ENCODE results near the gene UGGT2.
"Not testable (repeated sequence)": the region's sequence is repeated elsewhere in the genome, so short reads cannot be mapped to it uniquely, and the experiment has no call there.

The UGGT2 gene

DNA sequence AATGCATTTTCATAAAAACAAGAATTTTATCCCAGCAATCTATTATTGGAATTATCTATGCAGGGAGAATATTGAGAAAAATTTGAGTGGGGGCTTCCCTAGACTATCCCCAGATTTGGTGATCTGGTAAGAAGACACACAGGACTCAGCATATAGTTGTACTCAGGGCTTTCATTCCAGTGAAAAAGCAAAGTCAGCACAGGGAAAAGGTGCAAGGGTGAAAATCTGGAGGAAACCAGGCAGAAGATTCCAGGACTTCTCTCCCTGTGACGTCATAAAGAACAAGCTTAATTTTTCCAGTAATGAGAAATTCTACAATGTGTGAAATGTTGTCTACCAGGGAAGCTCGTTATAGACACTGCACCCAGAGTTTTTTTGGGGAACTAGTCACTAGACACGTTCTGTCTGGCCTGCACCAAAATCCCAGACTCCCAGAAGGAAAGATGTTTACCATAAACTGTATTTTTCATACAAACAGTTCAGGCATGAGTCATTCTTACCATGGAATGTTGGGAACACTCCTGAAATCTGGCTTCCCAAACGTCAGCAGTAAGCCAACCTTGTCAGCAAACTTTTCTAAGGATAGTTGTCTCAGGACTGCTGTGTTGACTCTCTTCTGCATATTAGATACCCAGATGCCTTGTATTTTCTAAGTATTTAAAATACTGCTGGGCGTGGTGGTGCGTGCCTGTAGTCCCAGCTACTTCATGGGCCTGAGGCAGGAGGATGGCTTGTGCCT is 268.9 kb downstream of the UGGT2 start:
- Histone ChIP-seq H2BK12ac (ENCODE audit: low read length) (no peak overlapping the region), H3K23ac (ENCODE audit: low read depth, low read length, poor library complexity) (no peak overlapping the region), H2BK120ac (ENCODE audit: low read depth, low read length) (no peak overlapping the region), H2BK5ac (ENCODE audit: low read length) (no peak overlapping the region), H2BK15ac (ENCODE audit: low read length) (no peak overlapping the region), H3K4me2 (ENCODE audit: insufficient read depth, low read length, poor library complexity, severe bottlenecking) (no peak overlapping the region), H4K8ac (ENCODE audit: low read depth, low read length) (no peak overlapping the region), H3K36me3 (replicated peaks in 1 of 2; ENCODE audit: control insufficient read depth in 2 of 2, insufficient read depth in 2 of 2, low read length in 2 of 2) (peaks cover 1 to 25% of the 10 kb centered on the region in 2 donors), H3K27ac (replicated peaks; ENCODE audit: low read length) (no peak overlapping the region), H3K18ac (ENCODE audit: low read length) (no peak overlapping the region), H4K91ac (ENCODE audit: low read depth, low read length, poor library complexity) (no peak overlapping the region), H3K4ac (ENCODE audit: low read length) (no peak overlapping the region), H2AFZ (ENCODE audit: low read length) (no peak overlapping the region), H3K4me3 (ENCODE audit: low read length in 2 of 2) (no peak overlapping the region), H3K14ac (ENCODE audit: low read length) (no peak overlapping the region), H3K79me1 (ENCODE audit: low read depth, low read length) (no peaks in the 10 kb centered on the region), H3K9me3 (replicated peaks in 1 of 2; ENCODE audit: control insufficient read depth in 2 of 2, insufficient read depth in 1 of 2, low read depth in 1 of 2, low read length in 2 of 2) (peaks cover 0 to 2% of the 10 kb centered on the region in 2 donors), H3K9ac (ENCODE audit: low read depth, low read length, poor library complexity) (no peak overlapping the region), H3K4me1 (ENCODE audit: control insufficient read depth in 2 of 2, insufficient read depth in 1 of 2, low read depth in 1 of 2, low read length in 2 of 2) (no peaks in the 10 kb centered on the region), H3K27me3 (ENCODE audit: control insufficient read depth in 3 of 3, insufficient read depth in 3 of 3, low read depth in 1 of 3, low read length in 3 of 3) (no peaks in the 10 kb centered on the region), H2AK5ac (ENCODE audit: low read depth, low read length) (no peak overlapping the region)
- DNase-seq (ENCODE audit: low spot score): no peak
- no CpG with 5 or more reads among the region's 6 CpGs for WGBS, 2 donors (ENCODE audit: extremely low coverage in 2 of 2, insufficient read length in 2 of 2, insufficient replicate concordance in 1 of 2)

DNA sequence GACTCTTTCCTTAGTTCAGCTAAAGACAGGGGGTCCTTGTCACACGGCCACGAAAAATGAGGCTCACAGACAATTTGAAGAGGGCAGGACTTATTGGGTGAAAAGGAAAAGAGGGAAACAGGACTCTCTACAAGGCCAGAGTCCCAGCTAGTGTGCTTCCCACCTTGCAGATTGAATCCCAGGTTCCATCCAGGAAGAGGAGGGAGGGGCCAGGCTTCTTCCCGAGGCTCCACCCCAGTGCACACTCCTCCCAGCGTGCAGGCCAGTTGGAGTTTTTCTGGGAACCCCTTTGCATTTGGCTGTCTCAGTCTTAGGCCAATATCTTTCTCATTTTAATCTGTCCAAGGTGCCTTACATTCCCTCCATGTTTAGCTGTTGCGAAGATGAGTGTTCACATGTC is 269.5 kb downstream of the UGGT2 start:
- Histone ChIP-seq H3K4me1 (ENCODE audit: control insufficient read depth in 2 of 2, insufficient read depth in 1 of 2, low read depth in 1 of 2, low read length in 2 of 2) (no peaks in the 10 kb centered on the region), H3K9me3 (replicated peaks in 1 of 2; ENCODE audit: control insufficient read depth in 2 of 2, insufficient read depth in 1 of 2, low read depth in 1 of 2, low read length in 2 of 2) (no peaks in the 10 kb centered on the region), H3K14ac (ENCODE audit: low read length) (no peak overlapping the region), H3K18ac (ENCODE audit: low read length) (no peak overlapping the region), H3K4me2 (ENCODE audit: insufficient read depth, low read length, poor library complexity, severe bottlenecking) (no peak overlapping the region), H3K4me3 (ENCODE audit: low read length in 2 of 2) (no peak overlapping the region), H3K23ac (ENCODE audit: low read depth, low read length, poor library complexity) (no peak overlapping the region), H3K9ac (ENCODE audit: low read depth, low read length, poor library complexity) (no peak overlapping the region), H2BK15ac (ENCODE audit: low read length) (no peak overlapping the region), H3K27ac (replicated peaks; ENCODE audit: low read length) (no peak overlapping the region), H3K36me3 (replicated peaks in 1 of 2; ENCODE audit: control insufficient read depth in 2 of 2, insufficient read depth in 2 of 2, low read length in 2 of 2) (peaks cover 1 to 19% of the 10 kb centered on the region in 2 donors), H3K27me3 (ENCODE audit: control insufficient read depth in 3 of 3, insufficient read depth in 3 of 3, low read depth in 1 of 3, low read length in 3 of 3) (no peaks in the 10 kb centered on the region), H2BK12ac (ENCODE audit: low read length) (no peak overlapping the region), H2AFZ (ENCODE audit: low read length) (no peak overlapping the region), H2AK5ac (ENCODE audit: low read depth, low read length) (no peak overlapping the region), H4K91ac (ENCODE audit: low read depth, low read length, poor library complexity) (no peak overlapping the region), H3K4ac (ENCODE audit: low read length) (no peak overlapping the region), H2BK5ac (ENCODE audit: low read length) (no peak overlapping the region), H4K8ac (ENCODE audit: low read depth, low read length) (no peak overlapping the region), H2BK120ac (ENCODE audit: low read depth, low read length) (no peak overlapping the region), H3K79me1 (ENCODE audit: low read depth, low read length) (no peaks in the 10 kb centered on the region)
- no peak for DNase-seq (ENCODE audit: low spot score)
- WGBS, 2 donors (ENCODE audit: extremely low coverage in 2 of 2, insufficient read length in 2 of 2, insufficient replicate concordance in 1 of 2): no CpG with 5 or more reads among the region's 5 CpGs

- not testable (repeated sequence) for H4K8ac ChIP-seq (ENCODE audit: low read depth, low read length); H3K4me2 ChIP-seq (ENCODE audit: insufficient read depth, low read length, poor library complexity, severe bottlenecking); H2BK5ac ChIP-seq (ENCODE audit: low read length); H4K91ac ChIP-seq (ENCODE audit: low read depth, low read length, poor library complexity); H3K4me3 ChIP-seq (ENCODE audit: low read length in 2 of 2); H3K27me3 ChIP-seq (ENCODE audit: control insufficient read depth in 3 of 3, insufficient read depth in 3 of 3, low read depth in 1 of 3, low read length in 3 of 3); H2AFZ ChIP-seq (ENCODE audit: low read length); H3K14ac ChIP-seq (ENCODE audit: low read length); H2BK15ac ChIP-seq (ENCODE audit: low read length); DNase-seq (ENCODE audit: low spot score); H2BK12ac ChIP-seq (ENCODE audit: low read length); H3K79me1 ChIP-seq (ENCODE audit: low read depth, low read length); H3K9ac ChIP-seq (ENCODE audit: low read depth, low read length, poor library complexity); H3K9me3 ChIP-seq (replicated peaks in 1 of 2; ENCODE audit: control insufficient read depth in 2 of 2, insufficient read depth in 1 of 2, low read depth in 1 of 2, low read length in 2 of 2); H3K18ac ChIP-seq (ENCODE audit: low read length); H3K23ac ChIP-seq (ENCODE audit: low read depth, low read length, poor library complexity); H3K4me1 ChIP-seq (ENCODE audit: control insufficient read depth in 2 of 2, insufficient read depth in 1 of 2, low read depth in 1 of 2, low read length in 2 of 2); H3K4ac ChIP-seq (ENCODE audit: low read length); H2BK120ac ChIP-seq (ENCODE audit: low read depth, low read length); H3K27ac ChIP-seq (replicated peaks; ENCODE audit: low read length); H2AK5ac ChIP-seq (ENCODE audit: low read depth, low read length)
- no CpG with 5 or more reads among the region's 1 CpG for WGBS, 2 donors (ENCODE audit: extremely low coverage in 2 of 2, insufficient read length in 2 of 2, insufficient replicate concordance in 1 of 2)
- H3K36me3 ChIP-seq (replicated peaks in 1 of 2; ENCODE audit: control insufficient read depth in 2 of 2, insufficient read depth in 2 of 2, low read length in 2 of 2): peaks cover 0 to 11% of the 10 kb centered on the region in 2 donors
Measured at GRCh38 chr13:95781940-95782339, 271.3 kb downstream of the UGGT2 start.

DNA sequence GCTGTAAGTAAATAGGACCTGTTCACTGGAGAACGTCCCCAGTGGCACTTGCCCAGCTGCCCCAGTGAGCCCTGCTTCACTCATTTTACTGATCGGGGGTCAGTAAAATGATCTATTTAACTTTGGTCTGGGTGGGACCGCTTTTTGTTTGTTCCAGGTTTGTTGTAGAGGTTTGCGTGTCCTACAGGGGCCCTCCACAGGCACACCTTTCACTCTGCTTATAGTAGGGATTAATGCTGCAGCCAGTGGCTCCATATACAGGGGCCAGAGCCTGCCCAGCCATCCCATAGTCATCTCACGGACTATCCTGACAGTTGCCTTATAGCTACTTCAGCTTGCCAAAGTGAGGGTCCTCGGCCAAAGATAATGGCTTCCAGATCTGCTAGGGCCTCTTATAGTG is 272.2 kb downstream of the UGGT2 start:
- Histone ChIP-seq H3K27me3 (ENCODE audit: control insufficient read depth in 3 of 3, insufficient read depth in 3 of 3, low read depth in 1 of 3, low read length in 3 of 3) (no peaks in the 10 kb centered on the region), H3K36me3 (replicated peaks in 1 of 2; ENCODE audit: control insufficient read depth in 2 of 2, insufficient read depth in 2 of 2, low read length in 2 of 2) (peaks cover 0 to 9% of the 10 kb centered on the region in 2 donors), H3K9me3 (replicated peaks in 1 of 2; ENCODE audit: control insufficient read depth in 2 of 2, insufficient read depth in 1 of 2, low read depth in 1 of 2, low read length in 2 of 2) (no peaks in the 10 kb centered on the region), H3K4me1 (ENCODE audit: control insufficient read depth in 2 of 2, insufficient read depth in 1 of 2, low read depth in 1 of 2, low read length in 2 of 2) (no peaks in the 10 kb centered on the region), H3K4me2 (ENCODE audit: insufficient read depth, low read length, poor library complexity, severe bottlenecking) (no peak overlapping the region), H2BK12ac (ENCODE audit: low read length) (no peak overlapping the region), H2BK120ac (ENCODE audit: low read depth, low read length) (no peak overlapping the region), H3K14ac (ENCODE audit: low read length) (peak overlapping the region; percentile 32), H3K23ac (ENCODE audit: low read depth, low read length, poor library complexity) (no peak overlapping the region), H3K4ac (ENCODE audit: low read length) (no peak overlapping the region), H3K4me3 (ENCODE audit: low read length in 2 of 2) (no peak overlapping the region), H3K27ac (replicated peaks; ENCODE audit: low read length) (no peak overlapping the region), H3K9ac (ENCODE audit: low read depth, low read length, poor library complexity) (no peak overlapping the region), H2BK5ac (ENCODE audit: low read length) (no peak overlapping the region), H2AFZ (ENCODE audit: low read length) (no peak overlapping the region), H2AK5ac (ENCODE audit: low read depth, low read length) (no peak overlapping the region), H4K91ac (ENCODE audit: low read depth, low read length, poor library complexity) (no peak overlapping the region), H2BK15ac (ENCODE audit: low read length) (no peak overlapping the region), H3K79me1 (ENCODE audit: low read depth, low read length) (no peaks in the 10 kb centered on the region), H3K18ac (ENCODE audit: low read length) (no peak overlapping the region), H4K8ac (ENCODE audit: low read depth, low read length) (no peak overlapping the region)
- DNase-seq (ENCODE audit: low spot score): no peak
- WGBS, 2 donors (ENCODE audit: extremely low coverage in 2 of 2, insufficient read length in 2 of 2, insufficient replicate concordance in 1 of 2): no CpG with 5 or more reads among the region's 6 CpGs

Data from neuronal stem cell (in vitro differentiated cells).